ACHN (cell line): Measurements from ENCODE around the gene RRAD.
A peak's percentile ranks its signal among the peaks of the same experiment; 100 is the strongest.

ENCODE experiments used
- DNase-seq: peaks from one replicate; pipeline ENCODE4 v3.0.0-alpha.2; 2015
- in situ Hi-C: cut with HindIII; loops from 2 replicates; pipeline ENCODE4 v1.10.0; 2017; ENCODE audit warnings: low sequenced_read_pairs, low pct_ligation_motif_present, low pct_unique_long_range_greater_than_20kb

Gene RRAD

GRCh38 chr16:66921729-66922450 is 3.4 kb downstream of the RRAD start:
- in situ Hi-C loops: no loop called here
- no peak for DNase-seq

GRCh38 chr16:66920924-66921680 is 4.2 kb downstream of the RRAD start:
- in situ Hi-C loops: no loop called here
- DNase-seq: peak; percentile 26

- in situ Hi-C loops: no loop called here
- peak; percentile 28 for DNase-seq
Measured at GRCh38 chr16:66920299-66920590, 5.1 kb downstream of the RRAD start.

- peak; percentile 32 for DNase-seq
- in situ Hi-C loops: no loop called here
Measured at GRCh38 chr16:66919569-66920298, 5.6 kb downstream of the RRAD start.

- in situ Hi-C loops: no loop called here
- peak; percentile 93 for DNase-seq
Measured at GRCh38 chr16:66918803-66919568, 6.3 kb downstream of the RRAD start, which contains the start of gene CDH16. CDH16 (minus strand) TSS chr16:66918885; CDS start chr16:66918065, 820 bp downstream.

- no peak for DNase-seq
- in situ Hi-C loops: no loop called here
Measured at GRCh38 chr16:66918355-66918754, 7.0 kb downstream of the RRAD start.

GRCh38 chr16:66917741-66918140 is 7.6 kb downstream of the RRAD start:
- no peak for DNase-seq
- in situ Hi-C loops: no loop called here

- in situ Hi-C loops: no loop called here
- no peak for DNase-seq
Measured at GRCh38 chr16:66916518-66916917, 8.8 kb downstream of the RRAD start.

GRCh38 chr16:66915041-66915440 is 10.3 kb downstream of the RRAD start:
- in situ Hi-C loops: no loop called here
- no peak for DNase-seq

GRCh38 chr16:66914541-66914940 is 10.8 kb downstream of the RRAD start:
- DNase-seq: no peak
- in situ Hi-C loops: no loop called here

GRCh38 chr16:66913711-66914110 is 11.6 kb downstream of the RRAD start:
- in situ Hi-C loops: no loop called here
- no peak for DNase-seq

GRCh38 chr16:66913081-66913480 is 12.3 kb downstream of the RRAD start:
- in situ Hi-C loops: no loop called here
- no peak for DNase-seq

- no peak for DNase-seq
- in situ Hi-C loops: no loop called here
Measured at GRCh38 chr16:66911801-66912200, 13.5 kb downstream of the RRAD start.

GRCh38 chr16:66911112-66911511 is 14.2 kb downstream of the RRAD start:
- no peak for DNase-seq
- in situ Hi-C loops: no loop called here

GRCh38 chr16:66910175-66910940 is 15.0 kb downstream of the RRAD start:
- DNase-seq: no peak
- in situ Hi-C loops: no loop called here

GRCh38 chr16:66908762-66909559 is 16.4 kb downstream of the RRAD start:
- in situ Hi-C loops: no loop called here
- DNase-seq: no peak

GRCh38 chr16:66908116-66908515 is 17.2 kb downstream of the RRAD start:
- DNase-seq: no peak
- in situ Hi-C loops: no loop called here
